Stimulated activated naive CD8-positive, alpha-beta T cell treated with anti-CD3 and anti-CD28 coated beads, Interleukin-15, Interleukin-2, amounts not matched to agents 100 U/mL and 50 U/mL, for 24 hours (primary cell): ENCODE data around the gene LCT.
A peak's percentile ranks its signal among the peaks of the same experiment; 100 is the strongest.
"Not testable (repeated sequence)": the region's sequence is repeated elsewhere in the genome, so short reads cannot be mapped to it uniquely, and the experiment has no call there.

Source experiments
- ATAC-seq: fragments of 150-1000 bp; cut with Tn5 transposase; one replicate; pipeline ENCODE4 v1.10.0; 2021
- DNase-seq: peaks from one replicate; pipeline ENCODE4 v3.0.0; 2021

Gene LCT

DNA sequence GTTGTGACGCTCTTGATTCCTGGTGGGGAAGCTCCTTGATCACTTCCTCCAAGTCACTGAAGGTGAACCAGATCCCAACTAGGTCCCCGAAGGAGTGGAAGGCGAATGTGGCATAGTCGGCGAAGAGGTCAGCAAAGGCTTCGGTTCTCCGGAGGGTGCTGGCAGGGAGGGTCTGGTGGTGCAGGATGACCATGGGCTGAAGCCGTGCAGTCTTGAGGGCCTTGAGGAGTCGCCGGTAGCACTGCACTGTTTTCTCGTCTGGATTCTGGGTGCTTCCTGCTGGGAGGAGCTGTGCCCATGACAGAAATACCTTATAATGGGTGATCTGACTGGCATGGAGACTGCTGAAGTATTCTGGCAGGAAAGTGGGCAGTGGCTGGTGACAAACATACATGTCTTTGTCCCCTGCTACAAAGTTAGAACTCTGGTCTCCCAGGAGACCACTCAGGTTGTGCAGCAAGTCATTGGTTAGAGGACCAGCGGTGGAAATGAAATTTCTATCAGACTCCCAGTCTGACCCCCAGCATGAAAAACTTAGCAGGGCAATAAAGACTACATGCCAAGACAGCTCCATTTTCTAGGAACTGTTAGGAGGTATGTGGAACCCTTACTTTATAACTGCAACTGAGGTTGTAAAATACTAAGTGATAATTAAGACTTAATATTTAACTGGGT is at the start of gene LCT:
Gene LCT, minus strand, starts transcription at position 589 of the 675 bp plus-strand sequence. Its CDS starts 15 bp downstream, at position 574.
- no peak for ATAC-seq
- no peak for DNase-seq

DNA sequence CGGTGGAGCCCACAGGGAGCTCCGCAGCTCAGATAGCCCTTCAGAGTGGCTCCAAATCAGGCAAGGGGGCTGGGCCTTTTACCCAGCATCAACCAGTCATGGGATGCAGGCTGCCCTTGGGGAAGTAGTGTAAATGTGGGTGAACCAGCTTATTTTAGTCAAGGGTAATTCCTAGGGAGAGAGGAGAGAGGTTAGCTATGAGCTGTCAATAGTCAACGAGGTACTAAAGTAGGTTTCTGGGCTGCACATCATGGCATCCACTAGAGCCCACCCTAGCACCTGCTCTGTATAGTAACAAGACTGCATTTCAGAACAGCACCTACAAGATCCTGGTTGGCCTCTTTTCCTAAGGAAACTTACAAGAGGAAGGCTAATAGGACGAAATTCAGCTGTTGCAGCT is 48.7 kb upstream of the LCT start:
- no peak for DNase-seq
- peak; percentile 19 for ATAC-seq

DNA sequence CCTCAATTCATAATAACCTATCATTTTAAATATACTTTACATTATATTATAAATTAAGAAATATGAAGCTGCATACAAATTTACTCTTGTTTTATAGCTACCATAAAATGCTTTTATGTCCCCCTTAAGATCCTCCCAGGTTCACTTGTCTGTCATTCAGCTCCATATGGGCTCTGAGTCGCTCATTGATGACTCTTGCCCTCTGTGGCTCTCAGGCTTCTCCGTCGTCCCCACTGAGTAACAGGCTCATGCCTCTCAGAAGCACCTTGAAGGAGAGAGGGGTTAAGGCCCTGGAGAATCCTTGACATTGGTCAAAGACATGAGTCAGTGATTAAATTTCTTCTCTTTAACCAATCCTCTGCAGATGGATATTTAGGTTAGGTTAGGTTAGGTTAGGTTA is 45.4 kb upstream of the LCT start:
- DNase-seq (no peak), ATAC-seq (peak; percentile 37)

DNA sequence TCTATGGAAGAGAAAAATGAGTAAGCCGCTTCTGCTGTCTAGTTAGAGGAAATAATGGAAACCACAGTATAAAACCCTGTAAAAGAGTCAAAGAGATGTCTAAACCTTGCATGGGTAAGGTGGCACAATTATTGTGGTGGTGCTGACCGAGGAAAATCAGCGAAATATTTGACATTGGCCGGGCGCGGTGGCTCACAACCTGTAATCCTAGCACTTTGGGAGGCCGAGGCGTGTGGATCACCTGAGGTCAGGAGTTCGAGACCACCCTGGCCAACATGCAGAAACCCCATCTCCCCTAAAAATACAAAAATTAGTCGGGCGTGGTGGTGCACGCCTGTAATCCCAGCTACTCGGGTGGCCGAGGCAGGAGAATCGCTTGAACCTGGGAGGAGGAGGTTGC is 39.8 kb upstream of the LCT start:
- ATAC-seq, DNase-seq: not testable (repeated sequence)

DNA sequence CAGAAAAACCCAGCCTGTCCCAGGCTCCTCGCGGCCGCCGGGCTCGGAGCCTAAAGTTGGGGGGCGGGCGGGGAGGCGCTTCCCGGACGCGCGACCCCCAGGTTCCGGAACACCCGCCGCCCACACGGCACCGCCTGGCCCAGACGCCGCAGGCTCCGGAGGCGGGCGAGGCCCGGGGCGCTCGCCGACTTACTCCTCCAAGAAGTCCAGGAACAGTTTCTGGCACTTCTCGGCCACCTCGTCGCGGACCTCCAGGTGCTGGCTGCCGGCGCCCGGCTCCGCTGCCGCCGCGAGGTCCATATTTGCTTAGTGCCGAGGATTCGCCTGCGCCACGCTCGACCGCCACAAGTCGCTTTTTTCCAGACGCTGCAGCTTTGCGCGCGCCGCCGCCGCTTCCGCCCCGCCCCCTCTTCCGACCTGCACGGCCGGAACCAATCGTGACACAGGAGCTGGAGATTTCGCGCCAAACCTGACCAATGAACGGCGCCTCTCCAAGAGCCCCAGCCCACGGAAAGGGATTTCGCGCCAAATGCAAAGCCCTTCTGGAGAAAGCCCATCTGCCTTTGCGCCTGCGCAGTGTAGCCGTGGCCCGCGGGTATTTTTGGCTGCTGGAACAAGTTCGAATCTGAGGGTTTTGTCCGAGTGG is 39.2 kb upstream of the LCT start, which contains the start of gene MCM6:
Gene MCM6, minus strand, starts transcription at position 378 of the 646 bp plus-strand sequence. Its CDS starts 78 bp downstream, at position 300.
- ATAC-seq (peak; percentile 86), DNase-seq (peak; percentile 99)

DNA sequence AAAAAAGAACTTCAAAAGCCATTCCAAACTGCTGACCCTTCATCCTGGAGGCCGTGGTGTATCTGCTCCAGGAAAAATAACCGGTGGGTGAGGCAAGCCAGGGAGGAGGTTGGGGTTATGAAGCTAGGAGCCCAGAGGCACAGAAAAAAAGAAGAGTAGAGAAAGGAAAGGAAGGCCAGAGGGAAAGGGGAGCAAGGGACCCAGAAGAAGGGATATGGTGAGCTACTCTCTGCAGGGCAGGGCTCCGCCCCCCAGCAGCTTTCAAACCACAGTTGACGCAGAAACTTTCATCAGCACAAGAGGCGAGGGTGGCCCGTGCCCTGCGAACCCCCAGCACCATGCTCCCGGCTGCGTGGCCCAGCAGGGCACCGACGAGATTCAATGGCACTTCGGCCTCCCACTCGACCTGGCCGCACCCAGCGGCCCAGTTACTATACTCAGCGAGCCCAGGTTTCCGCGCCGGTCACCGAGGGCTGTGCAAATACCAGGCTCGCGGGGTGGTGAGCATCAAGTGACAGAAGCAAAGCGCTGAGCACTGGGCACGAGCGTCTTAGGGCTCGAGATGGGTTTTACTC is 38.6 kb upstream of the LCT start:
- peak; percentile 93 for ATAC-seq
- peak; percentile 80 for DNase-seq

- no peak for ATAC-seq
- no peak for DNase-seq
Measured at GRCh38 chr2:135874777-135875365, 37.9 kb upstream of the LCT start.

DNA sequence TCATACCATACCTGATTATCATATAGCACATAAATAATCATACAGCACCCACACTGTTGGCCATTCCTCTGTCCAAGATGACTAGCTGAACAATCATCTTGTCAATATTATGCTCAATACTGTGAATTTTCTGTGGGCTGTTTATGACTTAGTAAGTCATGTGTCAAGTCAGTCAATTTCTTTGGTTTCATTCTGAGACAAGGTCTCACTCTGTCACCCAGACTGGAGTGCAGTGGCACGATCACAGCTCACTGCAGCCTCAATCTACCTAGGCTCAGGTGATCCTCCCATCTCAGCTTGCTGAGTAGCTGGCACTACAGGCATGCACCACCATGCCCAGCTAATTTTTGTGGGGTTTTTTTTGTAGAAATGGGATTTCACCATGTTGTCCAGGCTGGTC is 33.6 kb upstream of the LCT start:
- ATAC-seq: peak; percentile 61
- DNase-seq: no peak

DNA sequence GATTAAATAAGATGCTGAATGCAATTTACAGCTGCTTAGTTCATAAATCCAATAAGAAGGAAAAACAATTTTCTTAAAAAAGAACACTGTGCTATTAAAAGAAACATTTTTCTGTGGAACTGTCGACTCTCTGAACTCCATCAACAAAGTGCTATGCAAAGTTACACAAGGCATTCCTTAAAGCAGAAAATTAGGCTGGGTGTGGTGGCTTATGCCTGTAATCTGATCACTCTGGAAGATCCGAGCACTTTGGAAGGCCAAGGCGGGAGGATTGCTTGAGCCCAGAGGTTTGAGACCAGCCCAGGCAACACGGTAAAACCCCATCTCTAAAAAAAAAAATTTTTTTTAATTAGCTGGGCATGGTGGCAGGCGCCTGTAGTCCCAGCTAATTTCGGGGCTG is 26.2 kb upstream of the LCT start:
- no peak for DNase-seq

GRCh38 chr2:135862718-135863117 is 25.7 kb upstream of the LCT start:
- DNase-seq: no peak
- ATAC-seq: no peak

More for the DNA sequence above, 26.2 kb upstream of the LCT start:
- ATAC-seq: no peak

- DNase-seq: no peak
- no peak for ATAC-seq
Measured at GRCh38 chr2:135853401-135853800, 16.4 kb upstream of the LCT start.

GRCh38 chr2:135851858-135852257 is 14.9 kb upstream of the LCT start:
- no peak for ATAC-seq
- DNase-seq: no peak

DNA sequence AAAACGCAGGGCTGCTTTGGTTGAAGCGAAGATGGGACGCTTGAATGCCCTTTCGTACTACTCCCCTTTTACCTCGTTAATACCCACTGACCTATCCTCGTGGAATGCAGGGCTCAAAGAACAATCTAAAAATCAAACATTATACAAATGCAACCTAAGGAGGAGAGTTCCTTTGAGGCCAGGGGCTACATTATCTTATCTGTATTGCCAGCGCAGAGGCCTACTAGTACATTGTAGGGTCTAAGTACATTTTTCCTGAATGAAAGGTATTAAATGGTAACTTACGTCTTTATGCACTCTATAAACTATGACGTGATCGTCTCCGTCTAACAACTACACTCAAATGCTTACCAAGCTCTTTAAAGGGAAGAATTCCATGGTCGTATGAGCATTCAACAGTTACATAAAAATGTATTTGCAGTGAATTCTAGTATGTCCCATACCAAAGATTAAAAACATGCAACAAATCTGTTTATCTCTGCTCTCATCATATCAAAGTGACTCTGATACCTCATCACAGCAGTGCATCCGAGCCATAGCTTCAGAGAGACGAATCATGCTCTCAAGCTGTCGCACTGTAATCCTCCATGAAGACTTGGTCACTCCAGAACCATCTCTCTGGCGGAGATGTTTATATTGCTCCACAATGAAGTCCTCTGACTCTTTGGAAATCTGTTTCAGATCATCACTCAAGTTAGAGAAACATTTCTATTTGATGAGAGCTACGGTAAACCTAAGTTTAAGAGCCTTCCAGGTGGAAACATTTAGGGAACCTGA is 14.1 kb upstream of the LCT start:
- DNase-seq (no peak), ATAC-seq (no peak)

DNA sequence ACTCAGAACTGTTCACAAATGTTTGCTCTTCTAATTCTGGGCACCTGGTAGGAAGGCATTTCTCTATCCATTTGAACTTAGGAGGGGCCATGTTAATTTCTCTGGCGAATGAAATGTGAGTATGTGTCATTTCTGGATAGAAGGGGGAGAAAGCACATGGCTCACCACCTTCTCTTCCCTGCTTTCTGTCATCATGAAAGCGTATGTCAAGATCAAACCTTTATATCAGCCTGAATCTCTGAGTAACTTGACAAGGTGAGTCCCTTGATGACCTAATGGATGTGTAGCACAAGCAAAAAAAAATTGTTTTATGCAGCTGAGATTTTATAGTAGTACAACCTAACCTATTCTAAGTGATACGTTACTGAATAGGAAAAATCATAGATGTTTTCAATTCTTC is 12.1 kb upstream of the LCT start:
- no peak for ATAC-seq
- DNase-seq: no peak

- no peak for DNase-seq
- no peak for ATAC-seq
Measured at GRCh38 chr2:135845997-135846396, 9.0 kb upstream of the LCT start.

GRCh38 chr2:135845257-135845656 is 8.3 kb upstream of the LCT start:
- DNase-seq (no peak), ATAC-seq (no peak)

GRCh38 chr2:135844301-135844895 is 7.4 kb upstream of the LCT start:
- DNase-seq (no peak), ATAC-seq (no peak)

DNA sequence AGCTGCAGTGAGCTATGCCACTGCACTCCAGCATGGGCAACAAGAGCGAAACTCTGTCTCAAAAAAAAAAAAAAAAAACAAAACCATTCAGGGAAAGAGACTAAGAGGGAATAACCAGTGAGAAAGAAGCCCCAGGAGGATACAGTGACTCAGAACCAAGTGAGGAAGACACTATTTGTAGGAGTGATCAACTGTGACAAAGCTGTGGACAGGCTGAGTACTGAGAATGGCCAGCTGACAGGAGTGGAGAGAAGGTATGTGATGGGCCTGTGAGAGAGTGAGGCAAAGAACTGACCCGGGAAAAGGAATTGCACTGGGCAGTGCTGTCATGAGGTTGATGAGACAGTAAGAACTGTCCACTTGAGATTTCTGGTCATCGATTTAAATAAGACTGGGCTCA is 6.7 kb upstream of the LCT start:
- DNase-seq (no peak), ATAC-seq (no peak)

GRCh38 chr2:135840601-135841000 is 3.6 kb upstream of the LCT start:
- peak; percentile 40 for ATAC-seq

DNA sequence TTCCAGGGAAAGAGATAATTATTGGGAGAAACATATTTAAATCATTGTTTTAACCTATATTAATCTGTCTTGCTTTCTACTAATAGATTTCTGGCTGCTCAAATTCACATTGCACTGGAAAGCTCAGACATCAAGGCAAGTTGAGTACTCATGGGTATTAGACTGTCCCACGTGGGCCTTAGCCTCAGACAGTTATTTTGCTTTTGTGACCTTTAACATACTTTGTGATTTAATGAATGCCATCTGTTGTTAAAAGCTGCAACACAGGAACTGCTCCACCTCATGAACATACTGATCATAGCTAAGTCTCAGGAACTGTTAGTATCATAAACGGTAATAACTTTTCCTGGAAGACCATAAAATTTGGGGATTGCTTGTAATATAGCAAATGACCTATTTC is 2.7 kb upstream of the LCT start:
- DNase-seq: no peak
- no peak for ATAC-seq

More at GRCh38 chr2:135840601-135841000, 3.6 kb upstream of the LCT start:
- no peak for DNase-seq

DNA sequence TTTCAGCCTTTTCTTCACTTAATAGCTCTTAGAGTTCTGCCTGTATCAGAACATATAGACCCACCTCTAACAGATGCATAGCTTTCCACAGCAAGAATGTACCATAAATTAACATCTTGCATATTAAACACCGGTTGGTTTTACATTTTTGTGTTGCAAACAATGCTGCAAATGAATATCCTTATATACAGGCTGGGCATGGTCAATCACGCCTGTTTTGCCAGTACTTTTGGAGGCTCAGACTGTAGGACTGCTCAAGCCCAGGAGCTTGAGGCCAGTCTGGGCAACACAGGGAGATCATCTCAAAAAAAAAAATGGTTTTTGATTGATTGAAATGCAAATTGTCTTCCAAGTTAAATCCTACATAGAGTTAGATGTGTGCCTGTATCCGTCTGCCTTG is 1.5 kb upstream of the LCT start:
- no peak for ATAC-seq
- no peak for DNase-seq

GRCh38 chr2:135832891-135833290 is 4.1 kb downstream of the LCT start:
- DNase-seq (no peak), ATAC-seq (no peak)
